SIG-M5 treated with dmso at 0.1 percent for 504 hours (cell line): Measurements from ENCODE around the gene SBNO1.
"Not testable (repeated sequence)": the region's sequence is repeated elsewhere in the genome, so short reads cannot be mapped to it uniquely, and the experiment has no call there.

Experiments
- DNase-seq: peaks from one replicate; lab custom pipeline; 2025; ENCODE audit not compliant: unreplicated experiment; lab: John Stamatoyannopoulos, UW

Gene SBNO1

DNA sequence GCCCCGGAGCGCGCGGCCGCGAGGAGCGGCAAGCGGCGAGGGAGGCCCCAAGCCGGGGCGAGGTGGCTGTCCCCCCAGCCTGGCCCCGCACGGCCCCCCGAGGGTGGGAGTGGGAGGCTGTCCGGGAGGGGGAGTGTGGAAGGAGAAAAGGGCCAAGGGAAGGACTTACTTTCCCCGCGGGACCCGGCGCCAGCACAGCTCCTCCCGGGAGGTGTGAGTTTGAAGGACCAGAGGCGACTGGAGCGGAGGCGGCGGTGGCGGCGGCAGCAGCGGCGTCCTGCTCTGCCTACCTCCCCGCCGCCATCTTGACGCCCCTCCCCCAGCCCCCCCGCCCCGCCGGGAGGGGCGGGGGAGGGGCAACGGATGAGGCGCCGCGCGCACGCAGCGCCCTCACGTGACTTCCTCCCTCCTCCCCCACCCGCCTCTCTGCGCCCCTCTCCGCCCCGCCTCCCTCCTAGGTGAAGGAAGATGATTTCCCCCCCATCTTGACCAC is at the start of gene SBNO1:
TSS of gene SBNO1 (minus strand) at position 316 of the 493 bp plus-strand sequence. CDS start 14,406 bp downstream, outside the sequence.
- DNase-seq, result peak; percentile 92

- DNase-seq, result no peak
Measured at GRCh38 chr12:123410041-123410412, 45.4 kb upstream of the SBNO1 start.

DNA sequence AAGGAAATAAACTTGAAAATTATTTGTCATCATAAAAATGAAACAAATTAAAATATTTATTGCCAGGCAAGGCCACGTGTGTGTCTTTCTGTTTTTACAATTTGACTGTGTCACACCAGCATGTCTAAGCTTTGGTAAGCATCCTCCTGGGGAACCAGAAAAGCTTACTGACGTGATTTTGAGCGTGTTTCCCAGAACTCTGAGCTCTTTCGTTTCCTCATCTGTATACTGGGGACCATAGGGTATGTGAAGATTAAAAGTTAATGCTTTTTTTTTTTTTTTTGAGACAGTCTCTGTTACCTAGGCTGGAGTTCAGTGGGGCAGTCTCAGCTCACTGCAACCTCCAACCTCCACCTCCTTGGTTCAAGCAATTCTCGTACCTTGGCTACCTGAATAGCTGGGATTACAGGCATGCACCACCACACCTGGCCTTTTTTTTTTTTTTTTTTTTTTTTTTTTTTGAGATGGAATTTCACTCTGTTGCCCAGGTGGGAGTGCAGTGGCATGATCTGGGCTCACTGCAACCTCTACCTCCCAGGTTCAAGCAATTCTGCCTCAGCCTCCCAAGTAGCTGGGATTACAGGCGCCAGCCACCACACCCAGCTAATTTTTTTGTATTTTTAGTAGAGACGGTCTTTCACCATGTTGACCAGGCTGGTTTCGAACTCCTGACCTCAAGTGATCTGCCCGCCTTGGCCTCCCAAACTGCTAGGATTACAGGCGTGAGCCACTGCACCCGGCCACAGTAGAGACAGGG is 44.8 kb upstream of the SBNO1 start:
- DNase-seq, result not testable (repeated sequence)

DNA sequence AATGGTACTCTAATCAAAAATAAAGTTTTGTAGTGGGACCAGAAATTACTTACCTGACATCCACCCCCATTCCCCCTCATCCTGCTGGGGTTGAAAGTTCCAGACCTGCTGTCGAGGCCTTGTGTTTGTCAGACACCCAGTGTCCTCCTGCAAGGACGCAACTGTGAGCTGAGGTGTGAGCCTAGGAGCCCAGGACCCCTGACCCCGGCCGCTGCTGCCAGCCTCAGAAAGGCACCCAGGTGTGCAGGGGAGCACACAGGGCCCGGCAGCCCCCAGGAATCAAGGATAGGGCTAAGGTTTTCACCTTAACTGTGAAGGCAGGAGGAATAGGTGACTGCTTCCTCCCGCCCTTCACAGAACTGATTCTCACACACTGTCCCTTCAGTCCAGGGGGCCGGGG is 44.0 kb upstream of the SBNO1 start:
- not testable (repeated sequence) for DNase-seq

DNA sequence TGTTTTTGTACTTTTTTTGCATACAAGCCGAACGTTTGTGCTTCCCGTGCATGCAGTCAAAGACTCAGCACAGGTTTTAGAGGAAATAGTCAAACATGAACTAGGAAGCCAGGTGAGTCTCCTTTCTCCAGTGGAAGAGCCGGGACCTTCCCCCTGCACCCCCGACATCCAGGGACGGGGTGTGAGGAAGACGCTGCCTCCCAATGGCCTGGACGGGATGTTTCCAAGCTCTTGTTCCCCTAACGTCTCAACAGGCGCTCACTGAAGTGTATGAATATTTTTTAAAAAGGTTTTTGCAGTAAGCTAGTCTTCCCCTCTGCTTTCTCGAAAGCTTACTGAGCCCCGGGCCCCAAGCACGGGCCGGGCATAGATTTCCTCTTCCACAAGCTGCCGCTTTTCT is 43.3 kb upstream of the SBNO1 start:
- not testable (repeated sequence) for DNase-seq

DNA sequence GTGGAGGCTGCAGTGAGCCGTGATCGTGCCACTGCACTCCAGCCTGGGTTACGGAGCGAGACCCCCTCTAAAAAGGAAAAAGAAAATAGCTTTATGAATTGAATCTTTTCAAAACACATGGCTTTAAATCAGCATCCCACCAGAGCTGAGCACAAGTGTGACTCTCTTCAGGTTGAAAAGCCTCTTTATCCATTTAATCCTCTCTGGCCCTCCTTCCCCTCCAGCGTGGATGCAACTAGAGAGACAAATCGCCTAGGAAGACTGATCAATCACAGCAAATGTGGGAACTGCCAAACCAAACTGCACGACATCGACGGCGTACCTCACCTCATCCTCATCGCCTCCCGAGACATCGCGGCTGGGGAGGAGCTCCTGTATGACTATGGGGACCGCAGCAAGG is 42.6 kb upstream of the SBNO1 start:
- DNase-seq, result not testable (repeated sequence)

DNA sequence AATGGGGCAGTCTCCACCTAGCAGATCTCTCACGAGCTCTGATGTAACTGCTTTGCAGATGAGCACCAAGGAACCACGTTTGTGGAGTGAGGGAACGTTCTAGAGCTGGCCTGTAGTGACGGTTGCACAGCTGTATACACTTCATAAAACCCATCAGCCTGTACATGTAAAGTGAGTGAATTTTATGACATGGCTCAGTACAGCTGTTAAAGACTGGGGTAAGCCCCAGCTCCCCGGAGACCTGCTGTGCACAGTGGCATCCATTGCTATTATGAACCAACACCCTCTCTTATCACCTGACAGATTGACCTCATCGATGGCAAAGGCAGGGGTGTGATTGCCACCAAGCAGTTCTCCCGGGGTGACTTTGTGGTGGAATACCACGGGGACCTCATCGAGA is 39.9 kb upstream of the SBNO1 start:
- no peak for DNase-seq

GRCh38 chr12:123401753-123402683 is 37.4 kb upstream of the SBNO1 start:
- DNase-seq, result no peak

DNA sequence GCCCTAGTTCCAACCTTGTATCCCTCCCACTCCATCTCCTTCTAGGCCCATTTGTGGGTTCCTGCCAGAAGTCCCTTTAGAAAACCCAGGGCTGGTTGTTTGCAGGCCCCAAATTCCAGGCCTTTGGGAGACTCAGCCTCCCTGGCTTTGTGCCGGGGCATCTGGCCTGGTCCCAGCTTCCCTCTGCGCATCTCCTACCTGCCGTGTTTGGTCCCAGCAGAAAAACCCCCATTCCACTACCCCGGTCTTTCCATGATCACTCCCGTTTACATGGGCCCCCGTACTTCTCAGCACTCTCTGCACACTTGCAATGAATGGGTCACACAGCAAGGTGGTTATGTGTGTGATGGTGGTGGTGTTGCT is 34.6 kb upstream of the SBNO1 start:
- no peak for DNase-seq

GRCh38 chr12:123398550-123399254 is 34.1 kb upstream of the SBNO1 start:
- no peak for DNase-seq

DNA sequence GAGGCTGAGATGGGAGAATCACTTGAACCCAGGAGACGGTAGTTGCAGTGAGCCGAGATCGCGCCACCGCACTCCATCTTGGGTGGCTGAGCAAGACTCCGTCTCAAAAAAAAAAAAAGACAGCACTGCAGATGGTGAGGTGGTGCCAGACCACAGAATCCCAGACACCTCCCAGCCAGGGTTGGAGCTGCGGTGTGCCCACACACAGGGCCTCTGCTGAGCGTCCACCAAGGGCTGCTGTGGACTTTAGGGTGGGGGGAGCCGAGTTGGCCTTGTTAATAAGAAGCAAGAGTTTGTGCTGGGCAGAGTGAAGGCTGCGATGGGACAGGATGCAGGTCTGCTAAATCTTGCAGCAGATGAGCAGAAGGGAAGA is 33.5 kb upstream of the SBNO1 start:
- no peak for DNase-seq

DNA sequence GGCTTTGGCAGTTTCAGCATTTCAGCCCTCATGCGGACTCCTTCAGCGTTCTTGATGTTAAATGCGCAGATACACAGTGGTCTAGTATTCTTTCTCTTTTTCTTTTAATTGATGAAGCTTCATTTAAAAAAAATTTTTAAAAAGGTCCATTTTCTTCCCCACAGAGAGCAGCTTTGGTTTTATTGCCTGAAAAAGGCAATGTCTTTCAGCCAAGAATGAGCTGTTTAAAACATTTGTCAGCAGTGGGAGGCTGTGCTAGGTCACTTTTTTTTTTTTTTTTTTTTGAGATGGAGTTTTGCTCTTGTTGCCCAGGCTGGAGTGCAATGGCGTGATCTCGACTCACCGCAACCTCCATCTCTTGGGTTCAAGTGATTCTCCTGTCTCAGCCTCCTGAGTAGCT is 32.8 kb upstream of the SBNO1 start:
- no peak for DNase-seq

DNA sequence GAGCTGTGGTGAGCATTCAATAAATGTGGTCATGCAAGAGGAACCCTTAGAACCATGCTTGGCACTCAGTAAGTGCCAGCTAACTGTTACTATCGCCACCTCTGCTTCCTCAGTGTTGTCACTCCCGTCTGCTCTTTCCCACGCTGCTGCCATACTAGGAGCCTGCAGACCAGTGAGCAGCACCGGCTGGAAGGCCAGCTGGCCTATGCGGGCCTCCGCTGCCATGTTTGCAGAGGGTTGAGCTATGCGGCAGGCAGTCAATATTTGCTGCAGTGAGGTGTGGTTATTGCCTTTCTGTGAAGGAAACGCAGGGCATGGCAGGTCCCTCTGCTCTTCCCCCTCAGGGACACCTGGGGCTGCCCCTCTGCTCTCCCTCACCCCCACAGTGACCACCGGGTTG is 32.3 kb upstream of the SBNO1 start:
- DNase-seq, result no peak

- DNase-seq, result no peak
Measured at GRCh38 chr12:123396543-123396942, 31.9 kb upstream of the SBNO1 start.

DNA sequence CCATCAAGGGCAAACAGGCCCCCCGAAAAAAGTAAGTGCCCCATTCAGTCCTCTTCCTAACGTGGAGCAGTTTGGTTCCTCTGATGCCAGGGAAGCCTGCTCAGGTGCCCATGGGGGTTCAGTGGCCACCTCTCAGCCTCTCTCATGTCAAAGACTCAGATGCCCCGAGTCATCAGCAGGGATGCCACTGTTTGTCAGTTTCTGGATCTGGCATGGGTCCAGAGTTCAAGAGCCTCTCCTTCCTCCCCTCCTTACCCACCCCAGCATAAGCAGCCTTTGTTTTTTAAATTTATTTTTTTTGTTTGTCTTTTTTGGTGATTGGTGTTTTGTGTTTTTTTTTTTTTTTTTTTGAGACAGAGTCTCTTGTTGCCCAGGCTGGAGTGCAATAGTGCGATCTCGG is 30.6 kb upstream of the SBNO1 start:
- DNase-seq, result no peak

GRCh38 chr12:123393747-123394146 is 29.1 kb upstream of the SBNO1 start:
- DNase-seq, result no peak

DNA sequence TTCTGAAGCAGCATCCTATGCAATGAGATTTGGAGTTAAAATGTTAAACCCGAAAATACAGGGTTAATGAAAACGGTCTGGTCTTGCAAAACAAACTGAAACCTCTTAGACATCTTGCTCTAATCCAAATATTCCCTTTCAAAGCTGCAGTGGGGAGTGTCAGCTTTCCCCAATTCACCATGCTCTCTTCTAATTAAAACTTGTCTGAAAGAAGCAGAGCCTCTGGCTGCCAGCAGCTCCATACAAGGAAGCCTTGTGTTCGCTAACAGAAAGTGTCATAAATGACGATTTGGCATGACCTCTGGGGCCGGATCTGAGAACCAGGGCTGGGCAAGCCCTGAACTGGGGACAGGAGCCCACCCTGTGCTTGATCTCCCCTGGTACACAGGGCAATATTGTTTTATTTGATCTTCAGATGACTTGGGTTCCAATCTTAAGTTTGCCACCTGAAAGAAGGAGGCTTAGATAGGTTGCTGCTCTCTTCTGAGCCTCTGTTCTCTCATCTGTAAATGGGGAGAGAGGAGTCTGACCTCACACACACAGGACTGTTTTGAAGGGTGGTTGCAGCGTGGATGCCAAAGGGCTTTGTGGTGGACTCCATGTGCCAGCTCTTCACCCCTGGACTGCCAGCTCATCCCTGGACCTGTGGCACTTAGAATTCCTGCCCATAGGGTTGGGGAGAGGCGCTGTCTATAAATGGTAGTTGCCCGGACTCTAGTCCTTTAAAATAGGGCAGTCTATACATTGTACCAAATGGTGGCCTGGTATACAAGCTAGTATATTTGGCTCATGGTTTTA is 27.1 kb upstream of the SBNO1 start:
- no peak for DNase-seq

- no peak for DNase-seq
Measured at GRCh38 chr12:123390498-123391426, 26.1 kb upstream of the SBNO1 start.

DNA sequence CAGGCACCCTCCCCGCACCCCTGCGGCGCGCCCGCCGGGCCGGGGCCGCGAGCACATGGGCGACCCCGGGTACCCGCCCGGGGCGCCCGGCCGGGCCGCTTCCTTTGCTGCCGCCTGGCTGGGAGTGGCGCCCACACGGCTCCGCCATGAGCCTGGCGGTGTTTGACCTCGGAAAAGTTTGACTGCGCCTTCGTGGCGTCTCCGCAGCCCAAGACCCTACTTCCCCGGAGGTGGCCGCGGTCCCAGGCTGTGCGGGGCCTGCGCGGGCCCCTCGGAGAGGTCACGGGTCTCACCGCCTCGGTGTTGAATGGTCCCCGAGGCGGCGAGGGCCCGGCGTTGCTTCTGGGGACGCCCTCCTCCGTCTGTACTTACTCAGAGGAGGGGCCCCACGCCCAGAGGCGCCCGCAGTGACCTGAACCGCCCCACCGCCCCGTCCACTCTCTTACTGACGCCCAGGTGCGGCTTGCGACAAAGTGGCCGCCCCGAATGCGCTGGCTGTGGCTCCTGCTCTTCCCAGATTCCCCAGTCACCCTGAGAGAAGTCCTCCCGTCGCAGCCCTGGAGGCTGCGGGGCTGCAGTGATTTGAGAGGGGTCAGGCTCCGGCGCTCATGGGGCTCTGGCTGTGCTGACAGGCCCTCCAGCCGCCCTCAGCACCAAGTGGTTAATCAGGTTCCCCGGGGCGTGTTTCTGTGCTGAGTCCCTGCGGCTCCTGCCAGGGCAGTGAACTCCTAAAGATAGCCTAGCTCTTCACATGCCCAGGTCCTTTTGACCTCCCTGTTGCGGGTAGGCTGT is 25.1 kb upstream of the SBNO1 start:
- DNase-seq, result peak; percentile 14
